22Rv1 (cell line): Measurements from ENCODE around the gene CTU2.

Experiments used
- CTCF ChIP-seq: fragments of 450-650 bp; IDR thresholded peaks from 2 replicates; pipeline ENCODE4 v1.5.1; 2017; ENCODE audit warnings: mild to moderate bottlenecking
- ZFX ChIP-seq: fragments of 450-650 bp; IDR thresholded peaks from 2 replicates; pipeline ENCODE4 v1.6.1; 2017; ENCODE audit warnings: antibody characterized with exemption, borderline replicate concordance

GRCh38 chr16:88695753-88696152 lies 10.6 kb upstream of the CTU2 start:
- TF ChIP-seq CTCF (no peak), ZFX (no peak)
